Stimulated activated CD8-positive, alpha-beta memory T cell treated with anti-CD3 and anti-CD28 coated beads, Interleukin-2, amount 100 ng/mL, for 48 hours (primary cell): Measurements from ENCODE around the gene CABP2.
"Not testable (repeated sequence)": the region's sequence is repeated elsewhere in the genome, so short reads cannot be mapped to it uniquely, and the experiment has no call there.

Source experiments
- DNase-seq, 2 donors: peaks; one replicate each; pipeline ENCODE4 v3.0.0-alpha.2; 2020; ENCODE audit warnings: low read depth in 2 of 2

Gene CABP2

DNA sequence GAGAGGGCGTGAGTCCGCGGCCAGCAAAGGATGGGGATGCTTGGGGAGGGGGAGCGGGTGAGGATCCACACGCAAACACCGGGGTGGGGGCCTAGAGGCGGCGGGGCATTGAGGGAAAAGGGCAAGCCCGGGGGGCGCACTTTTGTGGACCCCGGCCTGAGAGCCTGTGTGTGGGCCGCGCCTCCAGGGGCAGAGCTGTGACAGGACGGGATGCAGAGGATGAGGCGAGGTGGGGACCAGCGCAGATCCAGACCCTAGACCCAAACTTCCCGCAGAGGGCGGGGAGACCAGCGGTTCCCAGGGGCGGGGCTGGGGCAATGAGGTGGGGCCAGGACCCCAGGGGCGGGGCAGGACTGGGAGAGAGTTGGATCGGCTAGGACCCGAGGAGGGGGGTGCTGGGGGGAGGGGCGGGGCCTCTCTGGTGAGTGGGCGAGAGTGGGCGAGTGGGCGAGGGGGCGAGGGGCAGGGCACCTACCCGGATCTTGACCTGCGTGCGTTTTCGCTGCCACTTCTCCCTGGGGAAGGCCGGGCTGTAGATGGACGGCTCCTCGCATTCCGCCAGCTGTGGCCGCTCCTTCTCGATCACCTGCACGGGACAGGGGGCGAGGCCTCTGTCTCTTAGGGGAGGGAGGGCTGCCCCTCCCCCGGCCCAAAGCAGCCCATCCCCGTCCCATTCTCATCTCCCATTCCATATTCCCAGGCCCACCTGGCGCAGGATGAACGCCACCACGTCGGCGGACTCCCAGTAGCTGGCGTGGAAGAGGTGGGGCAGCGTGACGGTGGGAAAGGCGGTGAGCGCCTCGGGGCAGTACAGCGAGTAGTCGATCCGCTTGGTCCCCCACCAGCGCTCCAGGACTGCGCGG lies 28.6 kb downstream of the CABP2 start:
- no peak for DNase-seq

DNA sequence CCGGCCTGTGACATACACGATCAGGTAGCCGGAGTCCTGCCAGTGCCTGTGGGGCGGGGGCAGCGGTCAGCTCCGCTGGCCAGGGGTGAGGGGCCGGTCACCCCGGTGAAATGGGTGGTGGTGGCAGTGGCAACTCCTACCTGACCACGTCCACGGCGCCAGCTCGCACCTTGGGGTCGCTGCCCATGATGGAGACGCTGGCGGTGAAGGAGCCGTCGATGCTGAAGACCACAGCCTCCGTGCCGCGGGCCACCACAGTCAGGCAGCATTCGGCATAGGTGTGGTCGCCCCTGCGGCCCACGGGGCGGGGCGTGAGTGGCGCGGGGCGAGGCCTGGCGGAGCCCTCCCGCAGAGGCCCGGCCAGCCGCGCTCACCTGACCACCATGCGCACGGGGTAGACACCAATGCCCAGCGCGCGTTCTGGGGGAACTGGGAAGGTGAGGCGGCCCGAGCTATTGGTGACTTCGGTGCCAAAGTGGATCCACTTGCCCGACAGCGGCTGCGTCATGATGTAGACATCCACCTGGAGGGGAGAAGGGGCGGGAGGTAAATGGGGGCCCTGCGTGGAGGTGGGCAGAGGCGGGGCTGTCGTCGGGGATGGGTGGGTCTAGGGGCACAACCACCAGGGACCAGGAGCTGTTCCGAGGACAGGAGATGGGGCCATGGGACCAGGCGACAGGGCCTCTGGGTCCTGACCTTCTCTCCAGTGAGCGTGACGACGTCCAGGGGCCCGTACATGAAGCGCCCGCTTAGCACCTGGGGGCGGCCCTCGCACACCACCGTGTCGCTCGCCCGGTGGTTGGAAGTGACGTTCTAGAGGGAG lies 29.5 kb downstream of the CABP2 start:
- no peak for DNase-seq

DNA sequence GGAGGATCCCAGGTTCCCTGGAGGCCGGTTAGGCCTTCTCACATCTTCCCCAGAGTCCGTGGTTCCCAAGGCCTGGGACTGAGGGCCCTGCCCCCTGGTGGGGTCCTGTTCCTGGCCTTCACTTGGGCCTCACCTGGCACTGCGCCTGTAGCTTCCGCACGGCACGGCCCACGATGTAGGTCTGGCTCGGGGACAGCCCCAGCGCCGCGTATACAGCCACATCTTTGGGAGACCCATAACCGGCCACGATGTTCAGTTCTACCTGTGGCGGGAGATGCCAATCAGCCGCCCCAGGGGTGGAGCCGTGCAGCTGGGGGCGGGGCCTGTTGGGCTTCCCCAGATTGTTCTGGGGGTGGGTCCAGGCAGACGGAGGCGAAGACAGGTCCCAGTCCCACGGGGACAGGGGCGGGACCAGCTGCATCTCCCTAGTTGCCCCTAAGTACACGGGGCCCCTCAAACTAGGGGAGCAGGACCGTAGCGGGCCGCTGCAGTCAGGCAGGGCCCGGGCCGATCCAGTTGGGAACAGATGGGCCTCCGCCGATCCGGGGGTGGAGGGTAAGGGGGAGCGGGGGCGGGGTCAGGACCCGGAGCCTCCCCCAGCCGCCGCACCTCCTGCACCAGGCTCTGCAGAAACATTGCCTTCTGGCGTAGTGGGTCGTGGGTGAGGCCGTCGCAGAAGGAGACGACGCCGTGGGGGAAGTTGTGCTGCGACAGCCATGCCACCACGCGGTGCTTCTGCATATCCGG lies 30.3 kb downstream of the CABP2 start:
- DNase-seq: no peak

DNA sequence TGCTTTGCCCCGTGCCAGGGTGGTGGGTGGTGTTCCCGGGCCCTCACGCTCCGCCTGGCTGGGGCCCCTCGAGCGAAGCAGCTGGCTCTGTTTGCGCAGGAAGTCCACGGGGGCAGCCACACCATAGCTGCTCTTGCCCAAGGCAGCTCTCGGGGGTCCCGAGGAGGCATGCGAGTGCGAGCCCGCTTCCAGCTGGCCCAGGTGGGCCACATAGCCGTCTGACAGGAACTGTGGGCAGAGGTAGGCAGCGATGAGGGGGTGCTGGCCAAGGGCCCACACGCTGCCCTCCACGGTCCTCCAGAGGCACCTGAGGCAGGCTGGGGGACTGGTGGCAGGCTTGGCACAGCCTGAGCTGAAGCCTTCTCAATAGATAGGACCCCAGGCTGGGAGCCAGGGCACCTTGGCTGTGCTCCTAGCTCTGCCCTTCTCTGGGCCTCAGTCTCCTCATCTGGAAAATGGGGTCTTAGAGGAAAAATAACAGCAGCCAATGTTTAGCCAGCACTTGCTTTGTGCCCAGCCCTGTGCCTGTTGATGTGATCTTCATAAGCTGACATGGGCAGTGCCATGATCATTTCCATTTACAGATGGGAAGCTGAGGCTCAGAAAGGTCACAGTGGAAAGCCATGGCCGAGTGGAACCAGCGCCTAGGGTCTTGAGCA lies 31.0 kb downstream of the CABP2 start:
- DNase-seq: no peak

DNA sequence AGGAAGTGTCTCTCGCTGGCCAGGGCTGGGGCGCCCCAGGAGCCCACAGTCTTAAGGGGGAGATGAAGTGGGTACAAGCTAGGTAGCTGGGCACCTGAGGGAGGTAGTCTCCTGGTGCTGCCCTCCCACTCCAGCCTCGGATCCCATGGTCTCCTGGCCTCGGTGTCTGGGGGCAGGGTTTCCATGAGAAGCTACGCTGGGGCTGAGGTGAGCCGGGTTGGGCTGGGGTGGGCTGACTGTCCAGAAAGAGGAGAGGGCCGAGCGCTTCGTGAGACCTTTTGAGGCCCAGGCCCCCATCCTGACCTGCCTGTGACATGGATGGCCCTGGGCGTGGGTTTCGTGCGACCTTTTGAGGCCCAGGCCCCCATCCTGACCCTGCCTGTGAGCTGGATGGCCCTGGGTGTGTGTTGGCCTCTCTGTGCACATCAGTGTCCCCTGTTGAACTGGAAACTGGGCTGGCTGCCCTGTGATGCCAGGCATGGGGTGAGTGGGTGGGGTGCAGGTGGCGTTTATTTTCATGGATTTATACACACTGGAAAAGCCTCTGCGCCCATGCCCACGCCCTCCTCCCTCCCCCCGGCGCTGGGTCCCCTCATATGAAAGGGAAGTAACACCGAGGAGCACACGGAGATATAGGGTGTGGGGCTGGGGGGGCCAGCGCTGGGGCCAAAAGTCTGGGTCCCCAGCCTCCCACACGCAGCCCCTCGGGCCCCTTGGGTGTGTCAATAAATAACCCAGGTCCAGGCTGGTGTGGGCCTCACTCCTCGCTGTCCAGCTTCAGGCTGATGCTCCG lies 31.8 kb downstream of the CABP2 start:
- no peak for DNase-seq

- no peak for DNase-seq
Measured at GRCh38 chr11:67490727-67491065, 32.5 kb downstream of the CABP2 start.

GRCh38 chr11:67489885-67490726 lies 33.1 kb downstream of the CABP2 start:
- DNase-seq: no peak

- DNase-seq: no peak
Measured at GRCh38 chr11:67489203-67489884, 33.9 kb downstream of the CABP2 start.

- peak in 1 of 2 donors; percentile 43 for DNase-seq
Measured at GRCh38 chr11:67486481-67487195, 36.6 kb downstream of the CABP2 start.

DNA sequence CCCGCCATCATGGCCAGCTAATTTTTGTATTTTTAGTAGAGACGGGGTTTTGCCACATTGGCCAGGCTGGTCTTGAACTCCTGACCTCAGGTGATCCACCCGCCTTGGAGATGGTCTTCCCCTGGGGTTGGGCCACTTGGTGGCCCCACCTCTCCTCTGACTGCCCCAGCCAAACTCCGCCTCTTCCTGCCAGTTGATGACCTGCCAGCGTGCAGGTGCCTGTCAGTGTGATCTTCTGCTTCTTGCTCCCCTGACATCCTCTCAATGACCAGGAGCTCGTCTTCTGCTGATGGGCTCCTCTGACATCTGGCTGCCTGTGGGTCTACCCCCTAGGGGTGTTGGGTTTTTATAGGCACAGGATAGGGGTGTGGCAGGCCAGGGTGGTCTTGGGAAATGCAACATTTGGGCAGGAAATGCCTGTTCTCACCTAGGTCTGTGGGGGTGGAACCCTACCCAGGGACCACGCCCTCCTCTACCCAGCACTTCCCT lies 37.3 kb downstream of the CABP2 start:
- peak in 1 of 2 donors; percentile 48 for DNase-seq

GRCh38 chr11:67484847-67485311 lies 38.4 kb downstream of the CABP2 start:
- peak; percentile 72 for DNase-seq

- DNase-seq: no peak
Measured at GRCh38 chr11:67483831-67484665, 39.2 kb downstream of the CABP2 start.

DNA sequence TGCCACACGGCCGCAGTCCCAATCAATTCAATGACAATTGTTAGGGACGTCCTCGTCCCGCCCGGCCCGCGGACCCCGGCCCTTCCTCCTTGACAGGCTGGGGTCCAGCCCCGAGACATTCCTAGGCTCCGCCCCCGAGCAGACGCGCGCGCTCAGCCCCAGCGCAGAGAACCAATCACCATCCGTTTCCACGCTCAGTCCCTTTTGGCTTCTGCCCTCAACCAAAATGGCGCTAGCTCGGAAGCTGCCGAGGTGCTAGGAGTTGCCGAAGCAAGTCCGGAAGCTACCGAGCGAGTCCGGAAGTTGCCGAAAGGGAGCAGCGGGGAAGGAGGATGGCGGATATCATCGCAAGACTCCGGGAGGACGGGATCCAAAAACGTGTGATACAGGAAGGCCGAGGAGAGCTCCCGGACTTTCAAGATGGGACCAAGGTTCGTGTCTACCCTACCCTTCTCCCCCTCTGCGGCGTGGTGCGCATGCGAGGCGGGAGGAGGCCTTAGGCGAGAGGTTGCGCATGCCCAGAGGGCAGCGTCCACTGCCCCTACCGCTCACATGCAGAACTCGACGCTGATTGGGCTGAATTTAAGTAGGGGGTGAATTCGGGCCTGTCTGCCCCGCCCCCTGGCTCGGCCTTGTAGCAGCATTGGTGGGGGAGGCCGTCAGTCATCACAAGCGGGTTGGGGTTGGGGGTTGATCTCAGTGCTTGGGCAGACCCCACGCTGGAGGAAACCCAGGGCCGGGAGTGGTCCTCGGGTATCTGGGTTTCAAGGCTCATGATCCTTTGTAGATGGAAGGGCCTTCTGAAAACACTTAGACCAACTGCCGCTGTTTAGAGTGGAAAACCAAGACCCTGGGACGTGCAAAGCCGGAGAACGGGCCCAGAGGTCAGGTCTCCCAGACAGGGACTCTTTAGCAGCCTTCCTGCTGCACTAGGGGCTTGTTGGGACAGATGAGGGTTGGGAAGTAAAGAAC lies 40.1 kb downstream of the CABP2 start, which contains the start of gene AIP:
TSS of gene AIP (plus strand) at position 200 of the 972 bp plus-strand sequence. CDS start at position 333, 133 bp downstream.
- DNase-seq: peak; percentile 87 to 95

GRCh38 chr11:67482275-67482826 lies 40.9 kb downstream of the CABP2 start:
- DNase-seq: no peak

DNA sequence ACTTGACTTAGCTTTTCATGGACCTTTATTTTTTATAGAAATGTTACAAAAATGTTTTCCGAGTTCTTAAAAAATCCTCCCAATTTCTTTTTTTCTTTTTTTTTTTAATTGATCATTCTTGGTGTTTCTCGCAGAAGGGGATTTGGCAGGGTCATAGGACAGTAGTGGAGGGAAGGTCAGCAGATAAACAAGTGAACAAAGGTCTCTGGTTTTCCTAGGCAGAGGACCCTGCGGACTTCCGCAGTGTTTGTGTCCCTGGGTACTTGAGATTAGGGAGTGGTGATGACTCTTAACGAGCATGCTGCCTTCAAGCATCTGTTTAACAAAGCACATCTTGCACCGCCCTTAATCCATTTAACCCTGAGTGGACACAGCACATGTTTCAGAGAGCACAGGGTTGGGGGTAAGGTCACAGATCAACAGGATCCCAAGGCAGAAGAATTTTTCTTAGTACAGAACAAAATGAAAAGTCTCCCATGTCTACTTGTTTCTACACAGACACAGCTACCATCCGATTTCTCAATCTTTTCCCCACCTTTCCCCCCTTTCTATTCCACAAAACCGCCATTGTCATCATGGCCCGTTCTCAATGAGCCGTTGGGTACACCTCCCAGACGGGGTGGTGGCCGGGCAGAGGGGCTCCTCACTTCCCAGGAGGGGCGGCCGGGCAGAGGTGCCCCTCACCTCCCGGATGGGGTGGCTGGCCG lies 45.7 kb downstream of the CABP2 start:
- DNase-seq: not testable (repeated sequence)
